Peyer's patch (tissue), 4 donors: ENCODE data around the gene PLLP. TPM values are rescaled to one million over a fixed set of nuclear protein-coding genes. Genes with fewer than 3 reads are reported as not detected.
A peak's percentile ranks its signal among the peaks of the same experiment; 100 is the strongest.

Source experiments
- DNase-seq, 3 donors: peaks; one replicate each; pipeline ENCODE4 v3.0.0-alpha.2; 2017 to 2019
- H3K27ac ChIP-seq, 4 donors: fragments of 200-600 bp; sonication (generic); one replicate each; pipeline ENCODE4 v1.5.1; 2016 to 2019
- H3K27me3 ChIP-seq, 2 donors: fragments of 200-600 bp; sonication (generic); one replicate each; pipeline ENCODE4 v1.5.1; 2019
- H3K36me3 ChIP-seq, 3 donors: fragments of 200-600 bp; sonication (generic); one replicate each; pipeline ENCODE4 v1.5.1; 2016 to 2019
- H3K4me1 ChIP-seq, 4 donors: fragments of 200-600 bp; sonication (generic); one replicate each; pipeline ENCODE4 v1.5.1; 2016 to 2019
- H3K4me3 ChIP-seq, 4 donors: fragments of 200-600 bp; sonication (generic); 1 replicate in 3 of 4; 2 replicates in 1 of 4; pipeline ENCODE4 v1.5.1; 2016 to 2019; ENCODE audit warnings: mild to moderate bottlenecking in 1 of 4
- H3K9me3 ChIP-seq, 4 donors: fragments of 200-600 bp; sonication (generic); one replicate each; pipeline ENCODE4 v1.5.1; 2016 to 2019; ENCODE audit warnings: mild to moderate bottlenecking in 1 of 4
- POLR2A ChIP-seq, 2 donors: fragments of 450-650 bp; IDR thresholded peaks; one replicate each; pipeline ENCODE4 v1.5.1; 2017; ENCODE audit warnings: antibody characterized with exemption in 2 of 2, mild to moderate bottlenecking in 2 of 2, moderate library complexity in 2 of 2
- total RNA-seq, 4 donors: library from RNA; depleted of rRNA; stranded (reverse); fragments of >200 nt; gene quantifications; one replicate each; pipeline ENCODE4 v1.1.0, GENCODE V29; 2016
- TF ChIP-seq, protein P1 (sequence below), 6 experiments: fragments of 450-650 bp in 4 of 6; fragments of 200-600 bp in 2 of 6; sonication (generic) in 1 of 6; IDR thresholded peaks; one replicate each; pipeline ENCODE4 v1.5.1; 2017 to 2019; ENCODE audit warnings: antibody characterized with exemption in 6 of 6, mild to moderate bottlenecking in 3 of 6, moderate library complexity in 1 of 6

Gene PLLP
- total RNA-seq, 4 donors from 2014 or later, result 1.7 to 152 (median 126) TPM

DNA sequence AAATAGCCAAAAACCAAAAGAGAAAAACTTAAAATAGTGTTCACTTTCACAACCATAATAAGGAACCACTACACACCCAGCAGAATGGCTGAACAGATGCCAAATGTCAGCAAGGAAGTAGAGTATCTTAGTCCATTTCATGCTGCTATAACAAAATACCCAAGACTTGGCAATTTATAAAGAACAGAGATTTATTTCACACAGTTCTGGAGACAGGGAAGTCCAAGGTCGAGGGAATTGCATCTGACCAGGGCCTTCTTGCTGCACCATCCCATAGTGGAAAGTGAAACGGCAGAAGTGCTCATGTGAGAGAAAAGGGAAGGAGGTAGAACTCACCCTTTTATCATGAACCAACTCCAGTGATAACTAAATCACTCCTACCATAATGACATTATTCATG, 40.3 kb upstream of the PLLP start:
- H3K27me3 ChIP-seq, result no peaks in the 10 kb centered on the region
- H3K4me1 ChIP-seq, result no peaks in the 10 kb centered on the region
- H3K4me3 ChIP-seq, result no peak overlapping the region
- TF ChIP-seq, protein P1, sequence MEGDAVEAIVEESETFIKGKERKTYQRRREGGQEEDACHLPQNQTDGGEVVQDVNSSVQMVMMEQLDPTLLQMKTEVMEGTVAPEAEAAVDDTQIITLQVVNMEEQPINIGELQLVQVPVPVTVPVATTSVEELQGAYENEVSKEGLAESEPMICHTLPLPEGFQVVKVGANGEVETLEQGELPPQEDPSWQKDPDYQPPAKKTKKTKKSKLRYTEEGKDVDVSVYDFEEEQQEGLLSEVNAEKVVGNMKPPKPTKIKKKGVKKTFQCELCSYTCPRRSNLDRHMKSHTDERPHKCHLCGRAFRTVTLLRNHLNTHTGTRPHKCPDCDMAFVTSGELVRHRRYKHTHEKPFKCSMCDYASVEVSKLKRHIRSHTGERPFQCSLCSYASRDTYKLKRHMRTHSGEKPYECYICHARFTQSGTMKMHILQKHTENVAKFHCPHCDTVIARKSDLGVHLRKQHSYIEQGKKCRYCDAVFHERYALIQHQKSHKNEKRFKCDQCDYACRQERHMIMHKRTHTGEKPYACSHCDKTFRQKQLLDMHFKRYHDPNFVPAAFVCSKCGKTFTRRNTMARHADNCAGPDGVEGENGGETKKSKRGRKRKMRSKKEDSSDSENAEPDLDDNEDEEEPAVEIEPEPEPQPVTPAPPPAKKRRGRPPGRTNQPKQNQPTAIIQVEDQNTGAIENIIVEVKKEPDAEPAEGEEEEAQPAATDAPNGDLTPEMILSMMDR (IDR thresholded peaks at IDR 0.05), result no peak
- no peak for TF ChIP-seq POLR2A (IDR thresholded peaks at IDR 0.05)
- no peak for DNase-seq
- H3K36me3 ChIP-seq, result no peaks in the 10 kb centered on the region
- no peak overlapping the region for H3K27ac ChIP-seq
- no peaks in the 10 kb centered on the region for H3K9me3 ChIP-seq

DNA sequence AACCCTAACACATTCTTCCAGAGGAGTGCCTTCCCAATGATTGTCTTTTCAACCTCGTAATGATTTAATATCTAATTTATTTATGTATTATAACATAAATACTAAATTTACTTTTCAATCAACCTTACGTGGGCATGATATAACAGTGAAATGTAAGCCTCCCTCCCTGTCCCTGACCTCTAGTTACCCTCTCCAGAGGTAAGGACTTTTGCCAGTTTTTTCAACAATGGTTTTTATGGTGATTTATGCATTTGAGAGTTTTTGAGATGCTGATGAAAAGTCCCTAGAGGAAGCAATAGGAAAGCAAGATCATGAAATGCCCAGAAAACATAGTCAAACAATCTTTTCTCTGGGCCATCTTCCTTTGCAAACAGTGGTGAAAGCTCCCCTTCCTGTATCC, 35.2 kb upstream of the PLLP start:
- Histone ChIP-seq H3K4me3 (no peak overlapping the region), H3K36me3 (no peaks in the 10 kb centered on the region), H3K27me3 (no peaks in the 10 kb centered on the region), H3K9me3 (no peaks in the 10 kb centered on the region), H3K4me1 (peaks cover 0 to 9% (median 0%) of the 10 kb centered on the region in 4 donors), H3K27ac (no peak overlapping the region)
- no peak for DNase-seq
- TF ChIP-seq, protein P1 (IDR thresholded peaks at IDR 0.05), result no peak
- no peak for TF ChIP-seq POLR2A (IDR thresholded peaks at IDR 0.05)

DNA sequence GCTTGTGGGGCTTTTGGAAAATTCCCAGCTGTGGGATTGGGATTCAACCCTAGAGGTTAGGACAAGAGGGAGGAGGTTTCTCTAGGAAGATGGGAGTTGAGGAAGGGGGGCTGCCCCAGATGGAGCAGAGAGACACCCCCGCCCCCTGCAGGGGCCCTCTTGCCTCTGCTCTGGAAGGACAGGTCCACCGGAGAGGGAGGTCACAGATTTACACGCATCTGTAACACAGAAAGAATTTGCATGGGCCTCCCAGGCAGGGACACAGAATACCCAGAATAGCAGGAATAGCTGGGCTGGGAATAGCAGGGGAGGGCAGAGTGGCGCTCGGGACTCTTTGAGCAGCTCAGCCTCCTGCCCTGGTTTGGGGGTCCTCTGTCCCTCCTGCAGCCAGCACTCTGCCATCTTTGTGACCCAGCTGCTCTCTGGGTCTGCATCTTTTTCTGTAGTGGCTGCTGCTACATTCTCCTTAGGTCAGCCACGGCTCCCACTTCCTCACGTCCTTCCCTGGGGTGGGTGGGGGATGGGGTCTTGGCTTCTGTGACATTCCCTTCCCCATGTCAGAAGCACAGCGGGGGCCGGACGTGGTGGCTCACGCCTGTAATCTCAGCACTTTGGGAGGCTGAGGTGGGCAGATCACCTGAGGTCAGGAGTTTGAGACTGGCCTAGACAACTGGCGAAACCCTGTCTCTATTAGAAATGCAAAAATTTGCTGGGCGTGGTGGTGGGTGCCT, 33.9 kb upstream of the PLLP start:
- peaks cover 0 to 17% (median 0%) of the 10 kb centered on the region in 4 donors for H3K4me1 ChIP-seq
- no peaks in the 10 kb centered on the region for H3K36me3 ChIP-seq
- H3K27me3 ChIP-seq, result no peaks in the 10 kb centered on the region
- TF ChIP-seq, protein P1 (IDR thresholded peaks at IDR 0.05), result no peak
- TF ChIP-seq POLR2A (IDR thresholded peaks at IDR 0.05), result no peak
- no peak overlapping the region for H3K4me3 ChIP-seq
- DNase-seq, result no peak
- no peak overlapping the region for H3K27ac ChIP-seq
- no peaks in the 10 kb centered on the region for H3K9me3 ChIP-seq

DNA sequence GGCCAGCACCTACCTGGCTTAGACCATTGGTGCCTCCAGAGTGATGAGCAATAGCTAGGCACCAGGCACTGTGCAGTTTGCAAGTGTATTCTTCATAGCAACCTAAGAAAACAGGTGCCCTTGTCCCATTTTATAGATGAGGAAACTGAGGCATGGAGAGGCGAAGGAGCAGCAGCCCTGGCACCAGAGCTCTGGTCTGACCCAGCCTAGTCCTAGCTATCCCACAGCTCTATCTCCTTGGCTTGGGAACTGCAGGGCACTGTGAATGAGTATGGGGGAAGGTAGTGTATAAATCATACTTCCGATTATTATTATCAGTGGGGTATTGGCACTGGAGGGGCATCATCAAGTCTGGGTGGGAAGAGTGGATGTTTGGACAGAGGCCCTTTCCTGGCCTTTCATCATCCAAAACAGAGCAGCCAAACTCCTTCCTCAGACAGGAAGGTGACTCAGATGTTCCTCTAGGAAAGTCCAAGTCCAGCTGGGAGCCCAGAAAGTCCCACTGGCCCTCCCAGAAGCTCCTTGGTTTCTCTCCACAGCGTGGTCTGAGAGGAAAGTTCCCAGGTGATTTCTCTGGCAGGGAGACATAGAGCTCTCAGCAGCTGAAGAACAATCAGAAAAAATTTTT, 32.0 kb upstream of the PLLP start:
- H3K9me3 ChIP-seq, result no peaks in the 10 kb centered on the region
- DNase-seq, result peak in 1 of 3 donors; percentile 57
- H3K4me3 ChIP-seq, result no peak overlapping the region
- peaks cover 0 to 17% (median 0%) of the 10 kb centered on the region in 4 donors for H3K4me1 ChIP-seq
- H3K27me3 ChIP-seq, result no peaks in the 10 kb centered on the region
- H3K36me3 ChIP-seq, result no peaks in the 10 kb centered on the region
- H3K27ac ChIP-seq, result peak overlapping the region in 3 of 4 donors; percentile 36 to 59 (median 46)
- TF ChIP-seq POLR2A (IDR thresholded peaks at IDR 0.05), result no peak
- TF ChIP-seq, protein P1 (IDR thresholded peaks at IDR 0.05), result no peak

DNA sequence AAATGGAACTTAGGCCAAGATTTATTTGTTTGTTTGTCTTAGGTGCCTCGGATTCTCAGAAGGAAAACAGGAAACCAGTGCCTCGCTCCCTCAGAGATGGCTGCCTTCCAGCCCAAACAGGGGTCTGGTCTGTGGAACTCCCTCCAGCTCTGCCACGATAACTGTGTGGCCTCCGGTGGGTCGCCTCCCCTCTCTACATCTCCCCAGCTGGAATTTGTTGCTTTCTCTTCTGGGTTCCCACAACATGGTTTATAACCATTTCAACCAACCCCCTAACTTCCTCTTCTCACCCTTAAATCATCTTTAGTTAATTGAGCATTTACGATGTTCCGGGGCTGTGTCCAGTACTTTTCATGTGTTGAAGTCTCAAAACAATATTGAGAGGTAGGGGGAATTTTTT, 30.9 kb upstream of the PLLP start:
- H3K27me3 ChIP-seq, result no peaks in the 10 kb centered on the region
- no peaks in the 10 kb centered on the region for H3K36me3 ChIP-seq
- DNase-seq, result no peak
- peaks cover 0 to 17% (median 0%) of the 10 kb centered on the region in 4 donors for H3K4me1 ChIP-seq
- no peaks in the 10 kb centered on the region for H3K9me3 ChIP-seq
- no peak overlapping the region for H3K27ac ChIP-seq
- TF ChIP-seq, protein P1 (IDR thresholded peaks at IDR 0.05), result no peak
- TF ChIP-seq POLR2A (IDR thresholded peaks at IDR 0.05), result no peak
- no peak overlapping the region for H3K4me3 ChIP-seq
